ENCODE data around the gene MECP2.
A peak's percentile ranks its signal among the peaks of the same experiment; 100 is the strongest.

MECP2 gene

DNA sequence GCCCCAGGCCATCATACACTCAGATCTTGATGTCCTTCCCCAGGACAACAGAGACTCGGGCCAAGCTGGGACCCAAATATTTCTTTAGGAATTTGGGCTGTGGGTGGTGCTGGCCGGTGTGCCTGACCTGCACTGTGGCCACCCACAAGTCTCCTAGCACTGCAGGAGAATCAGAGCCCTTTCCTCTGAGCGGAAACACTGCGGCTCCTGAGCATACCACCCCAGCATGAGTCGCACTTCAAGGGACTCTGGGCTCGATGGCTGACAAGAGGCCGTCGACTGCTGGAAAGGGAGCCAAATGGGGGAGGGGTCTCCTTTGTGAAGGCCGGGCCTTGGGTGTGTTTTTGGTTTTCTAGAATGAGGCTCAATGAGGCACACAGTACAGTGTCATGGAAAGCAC is 64.9 kb downstream of the MECP2 start:
- DNase-seq (ENCODE audit: low spot score): no peak

DNA sequence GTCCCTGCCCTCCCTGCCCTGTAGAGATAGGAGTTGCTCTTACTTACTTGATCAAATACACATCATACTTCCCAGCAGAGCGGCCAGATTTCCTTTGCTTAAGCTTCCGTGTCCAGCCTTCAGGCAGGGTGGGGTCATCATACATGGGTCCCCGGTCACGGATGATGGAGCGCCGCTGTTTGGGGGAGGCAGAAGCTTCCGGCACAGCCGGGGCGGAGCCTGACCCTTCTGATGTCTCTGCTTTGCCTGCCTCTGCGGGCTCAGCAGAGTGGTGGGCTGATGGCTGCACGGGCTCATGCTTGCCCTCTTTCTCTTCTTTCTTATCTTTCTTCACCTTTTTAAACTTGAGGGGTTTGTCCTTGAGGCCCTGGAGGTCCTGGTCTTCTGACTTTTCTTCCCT is 65.4 kb downstream of the MECP2 start:
- DNase-seq (ENCODE audit: low spot score): no peak

GRCh38 chrX:154030715-154031305 is 66.7 kb downstream of the MECP2 start:
- DNase-seq (ENCODE audit: low spot score): no peak

- DNase-seq (ENCODE audit: low spot score): no peak
Observed at GRCh38 chrX:154030266-154030665, 67.3 kb downstream of the MECP2 start.

DNA sequence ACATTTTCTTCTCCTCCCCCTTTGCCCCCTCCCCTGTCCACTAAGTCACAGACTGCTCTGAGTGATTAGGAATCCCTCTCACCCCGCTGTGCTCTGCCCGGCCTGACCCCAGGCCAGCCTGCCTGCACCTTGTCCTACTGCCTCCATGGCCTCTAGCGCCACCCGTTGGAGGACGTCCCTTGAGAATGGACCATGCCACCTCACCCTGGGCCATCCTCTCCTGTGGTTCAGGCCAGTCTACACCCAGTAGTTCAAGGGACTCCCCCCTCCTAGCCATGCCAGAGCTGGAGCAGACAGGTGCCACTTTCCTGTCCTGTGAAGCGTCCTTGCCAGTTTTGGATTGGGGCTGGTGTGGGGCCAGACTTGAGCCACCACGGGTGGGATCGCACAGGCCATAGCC is 68.1 kb downstream of the MECP2 start:
- DNase-seq (ENCODE audit: low spot score): no peak

DNA sequence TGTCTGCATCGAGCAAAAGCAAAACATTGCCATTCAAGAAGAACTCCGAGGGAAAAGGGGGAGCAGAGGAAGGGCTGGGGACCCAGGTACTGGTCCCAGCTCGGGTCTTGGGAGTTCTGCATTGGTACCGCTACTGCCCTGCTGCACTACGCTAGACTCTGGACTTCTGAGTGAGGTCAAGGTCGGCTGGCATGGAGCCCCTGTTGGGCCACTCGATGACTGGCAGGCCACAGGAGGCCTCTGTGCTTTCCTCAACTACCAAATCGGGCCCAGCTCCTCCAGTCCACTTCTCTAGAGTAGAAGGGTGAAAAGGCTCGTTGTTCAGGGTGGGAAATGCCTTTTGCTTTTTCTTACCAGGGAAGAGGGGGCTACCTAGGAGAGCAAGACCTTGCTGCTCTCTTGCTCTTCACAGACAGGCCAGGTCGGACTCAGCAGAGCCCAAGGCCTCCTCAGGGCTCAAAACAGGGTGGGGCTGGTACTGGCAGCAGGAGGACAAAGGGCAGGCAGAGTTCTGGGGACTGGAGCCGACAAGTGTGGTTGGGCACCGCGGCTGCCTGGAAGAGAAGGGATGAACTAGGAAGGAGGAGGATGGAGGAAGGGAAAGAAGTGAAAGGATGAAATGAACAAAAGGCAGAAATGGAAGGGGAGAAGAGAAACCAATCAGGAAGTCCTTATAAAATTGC is 68.9 kb downstream of the MECP2 start:
- DNase-seq (ENCODE audit: low spot score): no peak

DNA sequence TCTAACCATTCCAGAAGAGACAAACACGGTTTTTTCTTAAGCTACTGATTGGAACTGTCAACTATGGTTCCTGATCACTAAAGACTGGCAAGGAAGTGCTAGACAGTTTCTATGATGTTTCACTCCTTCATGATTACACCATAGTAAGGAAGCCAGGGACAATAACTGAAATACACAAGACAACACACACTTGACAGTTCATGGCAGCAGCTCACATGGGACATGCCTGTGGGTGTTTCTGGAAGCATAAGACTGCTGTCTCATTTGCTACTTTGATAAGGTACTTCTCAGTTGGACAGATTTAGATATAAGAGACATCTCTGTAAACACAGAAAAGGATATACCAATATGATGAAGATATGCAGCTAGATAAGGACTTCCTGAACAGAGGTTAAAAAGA is 69.5 kb downstream of the MECP2 start:
- no peak for DNase-seq (ENCODE audit: low spot score)

DNA sequence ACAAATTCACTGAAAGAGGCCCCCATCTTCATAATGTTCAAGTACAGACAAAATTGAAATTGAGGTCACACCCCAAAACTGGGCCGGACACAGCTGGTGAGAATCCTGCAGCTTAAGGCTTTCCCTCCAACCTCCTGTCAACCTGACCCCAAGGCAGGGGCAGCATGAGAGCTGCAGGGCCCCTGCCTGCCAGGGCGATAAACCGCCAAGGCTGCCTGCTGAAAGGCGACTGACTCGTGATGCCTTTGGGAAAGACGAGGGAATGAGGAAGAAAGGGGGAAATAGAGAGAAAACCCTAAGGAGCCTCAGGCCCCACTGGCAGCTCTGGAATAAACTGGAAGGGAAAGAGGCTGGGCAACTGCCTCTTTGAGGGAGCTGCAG is 70.5 kb downstream of the MECP2 start:
- no peak for DNase-seq (ENCODE audit: low spot score)

DNA sequence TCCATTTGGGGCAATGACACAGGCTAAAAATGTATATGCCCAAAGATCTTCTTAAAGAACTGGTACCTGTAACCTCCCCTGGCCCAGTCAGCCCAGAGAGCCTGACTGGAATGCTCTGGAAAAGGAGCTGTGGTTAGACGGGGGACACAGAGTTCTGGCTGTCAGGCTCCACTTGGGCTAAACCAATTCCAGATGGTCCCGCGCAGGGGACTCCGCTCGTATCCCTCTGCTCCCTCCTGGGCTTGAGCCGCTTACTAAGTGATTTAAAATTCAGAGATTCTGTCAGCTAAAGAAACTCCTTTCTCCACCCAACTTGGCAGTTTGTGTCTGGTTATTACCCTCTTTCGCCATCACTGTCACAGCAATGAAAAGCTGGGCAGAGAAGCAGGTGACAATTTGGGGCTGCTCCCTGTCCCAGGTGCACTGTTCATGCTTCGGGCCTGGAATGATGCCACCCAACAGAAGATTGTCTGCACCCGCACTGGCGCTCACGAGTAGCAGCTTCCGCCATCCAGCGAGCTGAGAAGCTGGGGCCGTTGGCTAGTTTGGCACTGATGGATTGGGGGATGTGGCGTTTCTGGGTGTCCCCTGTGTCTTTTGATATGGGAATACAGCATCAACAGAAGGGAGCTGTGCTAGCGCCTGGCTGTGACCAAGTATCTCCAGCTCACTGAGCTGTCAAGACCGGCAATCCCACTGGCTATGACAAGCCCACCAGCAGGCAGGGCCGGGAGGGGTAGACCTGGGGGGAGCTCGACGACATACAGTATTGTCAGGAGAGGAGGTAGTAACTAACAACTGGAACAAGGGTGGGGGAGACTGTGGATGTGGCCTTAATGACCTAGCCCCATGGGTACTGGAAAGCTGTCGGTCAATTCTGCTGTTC is 71.1 kb downstream of the MECP2 start:
- no peak for DNase-seq (ENCODE audit: low spot score)

- no peak for DNase-seq (ENCODE audit: low spot score)
Observed at GRCh38 chrX:154025230-154025629, 72.3 kb downstream of the MECP2 start.

GRCh38 chrX:154024271-154024670 is 73.2 kb downstream of the MECP2 start:
- no peak for DNase-seq (ENCODE audit: low spot score)

DNA sequence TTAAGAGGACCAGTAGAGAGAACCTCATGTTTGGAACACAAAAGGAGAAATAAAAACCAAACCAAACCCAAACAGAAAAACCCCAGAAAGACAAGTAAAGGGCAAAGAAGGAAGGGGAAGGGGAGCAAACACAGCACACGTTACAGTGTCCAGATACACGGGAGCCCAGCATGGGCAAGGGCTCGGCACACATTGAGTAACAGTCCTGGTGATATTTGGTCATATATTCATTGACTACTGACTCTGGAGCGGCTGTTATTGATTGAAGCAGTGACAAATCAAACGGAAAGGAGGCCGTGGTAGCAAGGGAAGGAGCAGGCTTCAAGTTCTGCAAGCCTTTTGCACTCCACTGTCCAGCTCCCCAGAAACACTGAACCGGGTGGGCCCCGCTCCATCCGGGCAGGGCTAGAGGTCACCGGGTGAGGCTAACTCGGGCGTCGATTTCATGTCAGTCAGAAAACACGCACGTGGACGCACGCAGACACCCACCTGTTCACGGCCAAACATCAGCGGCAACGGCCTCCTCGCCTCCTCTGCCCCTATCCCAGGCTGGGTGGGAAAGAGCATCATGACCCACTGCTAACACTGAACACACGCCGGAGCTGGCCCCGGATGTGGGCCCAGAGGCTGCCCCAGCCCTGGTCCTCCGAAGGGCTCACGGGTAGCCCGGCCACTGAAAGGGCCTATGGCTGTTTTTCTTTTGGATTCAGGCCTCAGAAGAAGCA is 74.1 kb downstream of the MECP2 start:
- DNase-seq (ENCODE audit: low spot score): no peak

DNA sequence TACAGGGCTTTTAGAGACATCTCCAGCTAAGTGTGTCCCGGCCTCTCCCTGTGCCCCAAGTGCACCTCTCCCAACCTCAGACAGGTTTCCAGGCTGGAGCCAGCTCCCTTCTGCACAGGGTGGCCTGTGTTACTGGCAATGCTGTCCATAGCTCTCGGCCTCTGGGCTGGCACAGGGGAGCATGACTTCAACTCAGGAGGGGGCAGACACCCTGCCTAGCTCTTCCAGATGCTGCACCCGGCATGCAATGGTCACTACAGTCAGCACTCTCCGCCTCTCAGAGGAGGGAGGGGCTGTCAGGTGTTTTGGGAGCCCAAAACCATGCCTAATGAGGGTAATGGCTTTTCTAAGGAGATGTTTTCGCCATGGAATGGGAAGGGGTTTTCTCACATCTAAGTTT is 75.4 kb downstream of the MECP2 start:
- no peak for DNase-seq (ENCODE audit: low spot score)

DNA sequence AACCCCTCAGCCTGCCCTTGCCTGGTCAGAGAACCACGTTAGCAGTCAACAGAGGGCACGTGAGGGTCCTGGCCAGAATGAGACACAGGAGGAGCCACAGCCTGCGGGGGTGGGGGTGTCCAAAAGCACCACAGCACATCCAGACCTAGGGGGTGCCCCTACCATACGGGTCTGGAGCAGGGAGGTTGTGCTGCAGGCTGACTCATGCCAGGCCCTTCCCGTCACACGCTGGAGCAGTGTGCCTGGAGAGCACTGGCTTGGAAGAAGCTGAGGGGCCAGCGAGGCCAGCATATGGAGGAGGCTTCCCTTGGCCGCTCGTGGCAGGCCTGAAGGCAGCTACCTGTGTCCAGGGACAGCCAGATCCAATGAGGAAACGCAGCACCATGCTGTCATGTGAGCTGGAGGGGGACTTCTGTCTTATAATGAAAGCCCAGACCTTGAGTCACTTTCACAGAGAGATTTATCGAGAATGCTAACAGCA is 76.3 kb downstream of the MECP2 start:
- no peak for DNase-seq (ENCODE audit: low spot score)

DNA sequence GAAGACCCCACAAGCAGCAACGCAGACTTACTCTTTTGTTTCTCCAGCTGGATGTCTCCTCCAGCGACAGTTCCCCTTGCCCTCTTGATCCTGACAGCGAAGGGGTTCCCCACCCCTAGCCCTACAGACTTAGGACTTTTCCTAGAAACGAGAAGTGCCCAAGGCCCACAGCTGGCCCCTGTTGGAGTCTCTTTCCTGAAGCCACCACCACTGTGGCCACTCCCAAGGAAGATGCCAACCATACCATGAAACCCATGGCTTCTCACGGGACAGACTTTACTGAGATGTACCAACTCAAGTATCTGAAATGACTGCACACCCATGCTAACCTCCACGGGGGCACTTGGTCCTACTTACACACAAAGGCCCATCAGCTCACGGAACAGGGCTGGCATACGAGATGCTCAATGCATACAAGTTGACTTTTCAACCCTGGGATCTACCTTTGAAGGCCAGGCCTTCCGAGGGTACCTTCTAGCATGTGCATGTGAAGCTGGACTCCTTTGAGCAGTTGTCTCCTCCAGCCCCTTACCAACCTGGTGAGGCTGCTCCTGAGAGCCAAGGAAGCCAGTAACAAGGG is 76.9 kb downstream of the MECP2 start:
- DNase-seq (ENCODE audit: low spot score): no peak

DNA sequence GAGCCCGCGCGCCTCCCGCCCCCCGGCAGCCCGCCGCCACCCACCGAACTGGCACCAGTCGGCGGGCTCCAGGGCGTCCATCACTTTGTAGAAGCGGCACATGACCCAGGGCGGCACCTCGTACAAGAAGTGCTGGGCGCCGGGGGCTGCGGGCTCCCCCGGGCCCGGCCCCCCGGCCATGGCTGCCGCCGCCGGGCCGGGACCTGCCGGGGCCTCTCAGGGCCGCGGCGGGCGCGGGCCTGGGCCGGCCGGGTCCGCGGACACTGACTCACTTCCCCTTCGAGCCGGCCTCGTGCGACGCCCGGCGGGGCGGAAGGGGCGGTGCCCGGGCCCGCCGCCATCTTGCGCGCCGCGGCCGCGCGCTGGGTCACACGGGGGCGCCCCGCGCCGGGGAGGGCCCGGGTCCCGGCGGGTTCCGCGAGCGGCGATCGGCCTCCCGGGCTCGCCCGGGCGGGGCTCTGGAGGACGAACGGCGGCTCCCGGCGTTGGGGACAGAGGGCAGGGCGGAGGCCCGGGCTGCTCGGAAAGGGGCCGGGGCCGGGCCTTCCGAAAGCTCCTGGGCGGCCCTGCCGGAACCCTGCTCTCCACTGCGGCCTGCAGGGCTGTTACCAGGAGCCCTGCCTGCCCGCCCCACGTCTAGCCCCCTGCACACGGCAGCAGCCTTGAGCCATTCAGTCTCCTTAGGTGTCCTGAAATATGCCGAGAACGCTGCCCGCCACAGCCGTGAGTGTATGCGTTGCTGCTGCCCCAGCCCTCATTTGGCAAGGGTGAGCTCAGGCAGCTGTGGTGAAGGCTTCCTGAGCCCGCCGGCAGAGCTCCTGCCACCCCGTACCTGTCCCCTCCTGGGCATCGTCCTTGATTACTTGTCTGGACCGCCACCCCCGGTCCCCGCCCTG is 77.6 kb downstream of the MECP2 start, which contains the start of gene IRAK1:
TSS of gene IRAK1 (minus strand) at position 270 of the 896 bp plus-strand sequence. CDS start at position 180, 90 bp downstream.
- DNase-seq (ENCODE audit: low spot score): peak; percentile 53

DNA sequence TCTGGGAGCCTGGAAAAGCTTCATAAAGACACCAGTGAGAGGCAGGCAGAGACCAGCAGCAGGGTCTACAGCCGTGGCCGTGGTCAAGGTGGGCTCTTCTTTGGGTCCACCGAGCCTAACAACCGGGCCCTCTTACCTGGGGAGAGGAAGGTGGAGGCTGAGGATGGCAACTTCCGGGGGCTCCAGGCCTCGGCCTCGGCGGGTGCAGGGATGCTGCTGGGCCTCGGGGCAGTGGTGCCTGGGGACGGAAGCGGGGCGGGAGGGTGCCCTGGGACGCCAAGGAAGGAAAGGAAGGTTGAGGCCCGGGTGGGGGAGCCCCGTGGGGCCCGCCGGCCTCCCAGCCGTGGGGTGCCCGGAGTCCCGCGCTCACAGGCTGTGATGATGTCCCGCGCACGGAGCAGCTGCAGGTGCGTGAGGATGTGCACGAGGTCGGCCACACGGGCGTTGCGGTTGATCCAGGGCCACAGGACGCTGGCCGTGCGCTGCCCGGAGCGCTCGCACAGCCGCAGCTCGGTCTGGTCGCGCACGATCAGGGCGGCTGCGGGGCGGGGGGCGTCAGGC is 78.4 kb downstream of the MECP2 start:
- DNase-seq (ENCODE audit: low spot score): no peak

DNA sequence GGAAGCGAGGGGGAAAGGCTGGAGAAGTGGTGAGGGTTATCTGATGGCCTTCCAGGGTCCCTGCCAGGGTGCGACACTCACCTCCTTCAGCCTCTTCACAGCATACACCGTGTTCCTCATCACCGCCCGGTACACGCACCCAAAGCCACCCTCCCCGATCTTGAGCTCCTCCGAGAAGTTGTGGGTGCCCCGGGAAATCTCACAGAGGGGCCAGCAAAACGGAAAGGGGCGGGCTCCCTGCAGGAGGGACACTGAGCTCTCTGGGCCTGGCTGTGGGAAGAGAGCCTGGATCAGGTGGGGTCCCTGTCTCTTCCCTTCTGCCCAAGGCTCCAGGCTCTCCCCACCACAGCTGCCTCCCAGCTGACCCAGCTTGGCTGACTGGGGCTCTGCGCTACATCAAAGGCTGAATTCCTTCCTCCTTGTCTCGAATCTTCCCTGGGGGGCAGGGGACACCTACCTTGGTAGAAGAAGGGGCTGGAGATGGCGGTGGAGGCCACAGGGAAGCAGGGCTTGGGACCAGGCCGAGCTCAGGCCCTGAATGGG is 78.9 kb downstream of the MECP2 start:
- DNase-seq (ENCODE audit: low spot score): no peak

- DNase-seq (ENCODE audit: low spot score): no peak
Observed at GRCh38 chrX:154017766-154018517, 79.6 kb downstream of the MECP2 start.
